Omental fat pad (tissue), 4 donors: Measurements from ENCODE around the gene MYL6. TPM values are rescaled to one million over a fixed set of nuclear protein-coding genes. Genes with fewer than 3 reads are reported as not detected.
A peak's percentile ranks its signal among the peaks of the same experiment; 100 is the strongest.

Source experiments
- ATAC-seq: fragments of 150-250 bp; one replicate; pipeline ENCODE4 v1.9.1; 2016; ENCODE audit warnings: mild to moderate bottlenecking, moderate library complexity; ENCODE audit not compliant: low FRiP score
- DNase-seq: peaks from one replicate; pipeline ENCODE4 v3.0.0-alpha.2; 2019; ENCODE audit warnings: low spot score
- total RNA-seq, 4 donors: library from RNA; depleted of rRNA; stranded (reverse); fragments of >200 nt; gene quantifications; one replicate each; pipeline ENCODE4 v1.1.0, GENCODE V29; 2016
- TF ChIP-seq, protein P1 (sequence below), 3 donors: fragments of 450-650 bp; IDR thresholded peaks; one replicate each; pipeline ENCODE4 v1.5.1; 2016 to 2017; ENCODE audit warnings: antibody characterized with exemption in 3 of 3, mild to moderate bottlenecking in 3 of 3, moderate library complexity in 2 of 3

The MYL6 gene
- total RNA-seq, 4 donors from 2014 or later: 2,379 to 4,265 (median 3,293) TPM

DNA sequence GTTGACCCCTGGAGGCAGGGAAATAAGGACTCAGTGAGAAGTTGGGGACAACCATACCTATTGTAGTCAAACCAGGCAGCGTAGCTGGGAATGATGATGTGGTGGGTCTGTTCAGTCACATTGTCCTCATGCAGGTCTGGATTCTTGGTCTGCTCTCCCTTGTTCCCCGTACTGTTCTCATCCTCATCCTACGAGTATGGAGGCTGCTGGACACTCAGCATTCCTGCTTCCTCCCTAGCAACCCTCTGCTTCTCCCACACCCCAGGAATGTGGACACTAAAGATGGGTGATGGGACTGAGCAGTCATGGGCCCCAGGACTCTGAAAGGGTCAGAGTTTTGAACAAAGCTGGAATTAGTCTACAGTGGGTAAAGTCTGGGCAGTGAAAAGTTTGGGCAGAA is 20.2 kb downstream of the MYL6 start:
- ATAC-seq (no peak), DNase-seq (no peak)
- TF ChIP-seq, protein P1, sequence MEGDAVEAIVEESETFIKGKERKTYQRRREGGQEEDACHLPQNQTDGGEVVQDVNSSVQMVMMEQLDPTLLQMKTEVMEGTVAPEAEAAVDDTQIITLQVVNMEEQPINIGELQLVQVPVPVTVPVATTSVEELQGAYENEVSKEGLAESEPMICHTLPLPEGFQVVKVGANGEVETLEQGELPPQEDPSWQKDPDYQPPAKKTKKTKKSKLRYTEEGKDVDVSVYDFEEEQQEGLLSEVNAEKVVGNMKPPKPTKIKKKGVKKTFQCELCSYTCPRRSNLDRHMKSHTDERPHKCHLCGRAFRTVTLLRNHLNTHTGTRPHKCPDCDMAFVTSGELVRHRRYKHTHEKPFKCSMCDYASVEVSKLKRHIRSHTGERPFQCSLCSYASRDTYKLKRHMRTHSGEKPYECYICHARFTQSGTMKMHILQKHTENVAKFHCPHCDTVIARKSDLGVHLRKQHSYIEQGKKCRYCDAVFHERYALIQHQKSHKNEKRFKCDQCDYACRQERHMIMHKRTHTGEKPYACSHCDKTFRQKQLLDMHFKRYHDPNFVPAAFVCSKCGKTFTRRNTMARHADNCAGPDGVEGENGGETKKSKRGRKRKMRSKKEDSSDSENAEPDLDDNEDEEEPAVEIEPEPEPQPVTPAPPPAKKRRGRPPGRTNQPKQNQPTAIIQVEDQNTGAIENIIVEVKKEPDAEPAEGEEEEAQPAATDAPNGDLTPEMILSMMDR (IDR thresholded peaks at IDR 0.05): no peak

DNA sequence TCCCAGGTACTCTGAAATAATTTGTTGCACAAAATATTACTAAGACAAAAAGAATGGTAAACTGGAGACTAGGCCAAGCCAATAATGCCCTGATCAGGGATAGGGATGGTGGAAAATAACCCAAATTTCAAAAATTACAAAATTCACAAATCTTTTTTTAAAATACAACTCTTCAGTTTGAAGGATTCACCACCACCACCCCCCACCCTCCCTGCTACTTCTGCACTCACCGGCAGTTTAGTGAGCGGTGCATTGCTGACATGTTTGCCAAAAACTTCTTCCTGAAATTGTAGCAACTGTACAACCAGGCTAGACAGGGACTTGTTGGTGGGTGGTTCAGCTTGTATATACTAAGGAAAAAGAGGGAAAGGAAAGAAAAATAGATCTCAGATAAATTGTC is 28.8 kb downstream of the MYL6 start:
- ATAC-seq: no peak
- no peak for DNase-seq
- TF ChIP-seq, protein P1 (IDR thresholded peaks at IDR 0.05): no peak

DNA sequence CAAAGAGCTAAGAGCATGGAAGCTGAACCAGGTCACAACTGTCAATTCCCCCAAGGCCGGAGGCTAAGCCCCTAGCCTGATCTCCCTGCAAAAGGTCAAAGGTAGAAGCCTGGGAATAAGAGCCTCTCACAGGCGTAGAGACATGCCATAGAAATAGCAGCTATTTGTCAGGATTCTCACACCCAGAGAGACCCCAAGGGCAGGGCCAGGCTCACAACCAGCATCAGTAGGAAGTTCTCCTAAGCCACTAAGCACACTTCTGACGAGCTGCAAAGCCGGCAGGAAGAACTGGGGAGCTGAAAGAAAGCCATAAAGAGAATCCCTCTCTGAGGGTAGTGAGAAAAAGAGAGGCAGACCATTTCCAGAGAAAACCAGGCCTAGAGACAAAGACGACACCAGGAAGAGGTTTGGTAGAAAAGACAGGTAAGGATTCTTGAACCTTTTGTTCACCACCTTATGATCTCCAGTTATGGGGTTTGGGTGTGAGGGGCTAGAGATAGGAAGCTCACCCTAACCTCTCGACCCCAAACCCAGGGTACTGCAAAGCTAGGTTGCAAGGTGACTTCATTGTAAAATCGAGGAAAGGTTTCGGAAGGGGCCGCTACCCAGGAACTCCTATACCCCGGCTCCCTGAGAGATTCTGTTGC is 30.1 kb downstream of the MYL6 start:
- ATAC-seq: no peak
- DNase-seq: no peak
- TF ChIP-seq, protein P1 (IDR thresholded peaks at IDR 0.05): no peak

DNA sequence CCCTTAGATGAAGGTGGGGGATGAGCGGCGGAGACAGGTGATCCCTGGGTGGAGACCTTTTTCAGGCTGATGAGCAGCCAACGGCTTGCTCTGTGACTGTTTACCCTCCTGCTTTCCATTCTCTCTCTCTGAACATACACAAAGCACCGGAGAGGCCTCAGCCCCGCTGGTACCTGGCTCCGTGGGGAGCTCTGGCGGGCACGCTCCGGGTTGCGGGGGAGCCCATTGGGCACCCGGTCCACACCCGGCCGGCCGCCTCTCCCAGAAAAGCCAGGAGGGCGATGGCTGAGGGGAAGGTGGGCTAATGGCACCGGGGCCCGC is 30.6 kb downstream of the MYL6 start:
- TF ChIP-seq, protein P1 (IDR thresholded peaks at IDR 0.05): no peak
- ATAC-seq (no peak), DNase-seq (no peak)

DNA sequence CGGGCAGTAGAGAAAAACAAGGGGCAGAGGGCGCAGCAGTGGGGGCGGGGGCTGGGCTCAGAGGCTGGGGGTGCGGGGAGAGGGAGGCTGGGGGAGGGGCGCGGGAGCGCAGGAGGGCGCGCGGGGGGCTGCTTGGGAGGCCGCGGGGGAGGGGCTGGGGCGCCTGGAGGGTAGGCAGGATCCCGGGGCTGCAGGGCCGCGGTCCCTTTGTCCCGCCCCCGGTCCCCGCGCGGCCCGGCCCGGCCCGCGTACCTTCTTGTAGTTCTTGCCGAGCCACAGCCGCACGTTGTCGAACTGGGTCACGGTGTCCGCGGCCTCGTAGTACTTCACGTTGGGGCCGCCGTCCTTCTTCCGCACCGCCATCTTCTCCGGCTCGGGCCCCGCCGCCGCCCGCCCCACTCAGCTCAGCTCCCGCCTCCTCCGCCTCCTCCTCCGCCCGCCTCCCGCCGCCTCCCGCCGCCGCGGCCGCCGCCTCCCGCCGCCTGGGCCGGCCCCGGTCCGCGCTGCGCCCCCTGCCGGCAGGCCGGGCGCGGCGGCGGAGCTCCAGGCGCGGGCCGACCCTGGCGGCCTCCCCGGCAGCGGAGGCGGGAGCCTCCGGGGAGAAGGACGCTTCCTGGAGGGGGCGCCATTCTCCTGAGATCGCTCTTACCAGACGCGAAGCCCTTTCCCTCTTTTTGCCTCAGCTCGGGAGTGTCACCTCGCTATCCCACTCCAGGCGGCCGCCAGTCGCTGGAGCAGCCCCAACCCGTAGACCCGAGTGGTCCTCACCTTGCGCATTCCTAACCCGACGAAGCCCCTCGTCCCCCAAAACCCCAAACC is 31.1 kb downstream of the MYL6 start, which contains the start of gene SMARCC2:
TSS of gene SMARCC2 (minus strand) at position 385 of the 819 bp plus-strand sequence. CDS start at position 363, 22 bp downstream.
- DNase-seq (peak; percentile 88), ATAC-seq (peak; percentile 92)
- TF ChIP-seq, protein P1 (IDR thresholded peaks at IDR 0.05): peak in 2 of 3 donors; percentile 38 to 63

DNA sequence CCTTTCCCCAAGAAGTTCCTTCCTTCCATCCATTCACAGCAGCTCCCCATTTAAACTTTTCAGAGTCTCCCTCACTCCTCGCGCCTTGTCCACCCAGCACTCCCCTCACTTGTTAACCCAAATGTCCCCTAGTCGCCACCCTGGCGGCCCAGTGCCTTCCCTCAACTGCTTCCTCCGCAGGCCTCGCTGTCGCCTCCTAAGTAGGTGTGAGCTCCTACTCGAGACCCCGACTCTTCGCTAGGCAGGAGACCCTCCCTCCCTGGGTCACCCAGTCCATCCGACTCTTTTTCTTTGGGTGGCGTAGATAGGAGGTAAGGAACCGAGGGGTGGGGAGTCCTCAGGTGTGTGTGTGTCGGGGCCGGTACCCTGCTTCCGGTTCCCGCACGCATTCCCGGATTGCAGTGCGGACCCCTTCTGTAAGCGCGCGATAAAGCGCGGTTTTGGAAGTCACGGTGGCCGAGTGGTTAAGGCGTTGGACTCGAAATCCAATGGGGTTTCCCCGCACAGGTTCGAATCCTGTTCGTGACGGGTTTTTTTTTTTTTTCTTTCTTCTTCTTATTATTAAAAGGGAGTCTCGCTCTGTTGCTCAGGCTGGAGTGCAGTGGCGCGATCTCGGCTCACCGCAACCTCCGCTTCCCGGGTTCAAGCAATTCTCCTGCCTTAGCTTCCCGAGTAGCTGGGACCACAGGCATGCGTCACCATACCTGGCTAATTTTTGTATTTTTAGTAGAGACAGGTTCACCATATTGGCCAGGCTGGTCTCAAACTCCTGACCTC is 31.9 kb downstream of the MYL6 start:
- DNase-seq: peak; percentile 85

More for the DNA sequence above, 31.9 kb downstream of the MYL6 start:
- ATAC-seq: peak; percentile 61
- TF ChIP-seq, protein P1 (IDR thresholded peaks at IDR 0.05): peak in 1 of 3 donors; percentile 14
